Head of caudate nucleus (tissue), 42 donors: ENCODE results near the gene FBXL17.
A peak's percentile ranks its signal among the peaks of the same experiment; 100 is the strongest.
"Not testable (repeated sequence)": the region's sequence is repeated elsewhere in the genome, so short reads cannot be mapped to it uniquely, and the experiment has no call there.

Source experiments
- DNase-seq, 42 donors: peaks; one replicate each; pipeline versions ENCODE4 v3.0.0 to v3.0.0-alpha.2; 2020 to 2021; ENCODE audit warnings: mixed read lengths in 7 of 42
- intact Hi-C: fragments of 100-400 bp; cut with DNase I; formaldehyde crosslinking; loops from one replicate; pipeline ENCODE4 v1.15.0; 2022

The FBXL17 gene

GRCh38 chr5:108324886-108325285, 57.0 kb downstream of the FBXL17 start:
- intact Hi-C loops = no loop called here
- DNase-seq = no peak

- intact Hi-C loops = no loop called here
- no peak for DNase-seq
Measured at GRCh38 chr5:108321341-108321740, 60.6 kb downstream of the FBXL17 start.

- intact Hi-C loops = no loop called here
- DNase-seq = no peak
Measured at GRCh38 chr5:108320231-108320630, 61.7 kb downstream of the FBXL17 start.

GRCh38 chr5:108315829-108316228, 66.1 kb downstream of the FBXL17 start:
- intact Hi-C loops = no loop called here
- DNase-seq = no peak

- intact Hi-C loops = no loop called here
- DNase-seq = no peak
Measured at GRCh38 chr5:108312258-108312657, 69.6 kb downstream of the FBXL17 start.

- intact Hi-C loops = no loop called here
Measured at GRCh38 chr5:108311682-108312081, 70.2 kb downstream of the FBXL17 start.

GRCh38 chr5:108303611-108304010, 78.3 kb downstream of the FBXL17 start:
- intact Hi-C loops = no loop called here
- DNase-seq = no peak

More at GRCh38 chr5:108311682-108312081, 70.2 kb downstream of the FBXL17 start:
- peak in 2 of 42 donors; percentile 1 for DNase-seq

GRCh38 chr5:108303086-108303485, 78.8 kb downstream of the FBXL17 start:
- intact Hi-C loops = no loop called here
- no peak for DNase-seq

- intact Hi-C loops = no loop called here
- no peak for DNase-seq
Measured at GRCh38 chr5:108297042-108297601, 84.8 kb downstream of the FBXL17 start.

GRCh38 chr5:108295578-108296368, 86.1 kb downstream of the FBXL17 start:
- intact Hi-C loops = no loop called here
- no peak for DNase-seq

GRCh38 chr5:108280960-108281569, 100.8 kb downstream of the FBXL17 start:
- intact Hi-C loops = no loop called here
- DNase-seq = no peak

GRCh38 chr5:108280248-108280647, 101.7 kb downstream of the FBXL17 start:
- intact Hi-C loops = no loop called here
- no peak for DNase-seq

- intact Hi-C loops = no loop called here
- DNase-seq = no peak
Measured at GRCh38 chr5:108278285-108279240, 103.3 kb downstream of the FBXL17 start.

GRCh38 chr5:108276187-108277050, 105.5 kb downstream of the FBXL17 start:
- no peak for DNase-seq
- intact Hi-C loops = no loop called here

- DNase-seq = not testable (repeated sequence)
Measured at GRCh38 chr5:108274080-108274479, 107.8 kb downstream of the FBXL17 start.

GRCh38 chr5:108271127-108271526, 110.8 kb downstream of the FBXL17 start:
- DNase-seq = no peak
- intact Hi-C loops = no loop called here

More at GRCh38 chr5:108274080-108274479, 107.8 kb downstream of the FBXL17 start:
- intact Hi-C loops = not testable (repeated sequence)

GRCh38 chr5:108266242-108266641, 115.7 kb downstream of the FBXL17 start:
- intact Hi-C loops = no loop called here

GRCh38 chr5:108264533-108264932, 117.4 kb downstream of the FBXL17 start:
- intact Hi-C loops = no loop called here
- no peak for DNase-seq

More at GRCh38 chr5:108266242-108266641, 115.7 kb downstream of the FBXL17 start:
- DNase-seq = no peak
